B cell (primary cell): Measurements from ENCODE around the gene GCN1. TPM values are rescaled to one million over a fixed set of nuclear protein-coding genes. Genes with fewer than 3 reads are reported as not detected.

ENCODE experiments used
- ATAC-seq: fragments of 200-7000 bp; cut with Tn5 transposase; one replicate; pipeline ENCODE4 v1.10.0; 2021; ENCODE audit warnings: low read depth, mild to moderate bottlenecking, moderate number of reproducible peaks, moderate library complexity
- CTCF ChIA-PET: fragments of 350-600 bp; sonication (Branson Sonifier 250); formaldehyde crosslinking; loops from one replicate; lab custom pipeline; 2021; ENCODE audit warnings: antibody characterized with exemption, inconsistent platforms; lab: Charles Lee
- POLR2A ChIA-PET: fragments of 350-600 bp; sonication (Branson Sonifier 250); formaldehyde crosslinking; loops from one replicate; lab custom pipeline; 2021; ENCODE audit warnings: antibody characterized with exemption; lab: Charles Lee
- DNase-seq: peaks from one replicate; pipeline ENCODE4 v3.0.0; 2013
- H2AFZ ChIP-seq: 2 replicates; pipeline ENCODE4 v1.6.1; 2012; ENCODE audit warnings: mild to moderate bottlenecking, low read depth, low read length; ENCODE audit not compliant: insufficient read depth, poor library complexity, severe bottlenecking
- H3K27ac ChIP-seq, 2 donors: 1 replicate in 1 of 2; 2 replicates in 1 of 2; pipeline ENCODE4 v1.5.1; 2012 to 2013; ENCODE audit warnings: low read length in 2 of 2, mild to moderate bottlenecking in 2 of 2, moderate library complexity in 1 of 2
- H3K27me3 ChIP-seq, 4 experiments: fragments of 200-600 bp in 1 of 4; sonication (generic) in 1 of 4; replicated peaks in 1 of 4; 1 replicate in 2 of 4; 2 replicates in 2 of 4; pipeline versions ENCODE4 v1.6.1 to v1.7.0; 2013 to 2016; ENCODE audit warnings: low read length in 3 of 4, mild to moderate bottlenecking in 2 of 4, mixed read lengths in 1 of 4, moderate library complexity in 1 of 4; ENCODE audit not compliant: insufficient read depth in 4 of 4, control insufficient read depth in 3 of 4; ENCODE audit errors: control extremely low read depth in 1 of 4
- H3K36me3 ChIP-seq, 2 experiments: replicated peaks in 1 of 2; 1 replicate in 1 of 2; 2 replicates in 1 of 2; pipeline versions ENCODE4 v1.6.1 to v1.7.1; 2013; ENCODE audit warnings: low read length in 1 of 2; ENCODE audit not compliant: insufficient read depth in 2 of 2, control insufficient read depth in 1 of 2; ENCODE audit errors: control extremely low read depth in 1 of 2, extremely low read depth in 1 of 2
- H3K4me1 ChIP-seq, 2 donors: fragments of 200-600 bp in 1 of 2; sonication (generic) in 1 of 2; 1 replicate in 1 of 2; 2 replicates in 1 of 2; pipeline versions ENCODE4 v1.5.1 to v1.6.1; 2013 to 2017; ENCODE audit warnings: low read length in 2 of 2; ENCODE audit not compliant: control insufficient read depth in 2 of 2, insufficient read depth in 2 of 2
- H3K4me2 ChIP-seq: replicated peaks from 2 replicates; pipeline ENCODE3; 2012; ENCODE audit warnings: mild to moderate bottlenecking, low read depth, low read length; ENCODE audit not compliant: poor library complexity, severe bottlenecking
- H3K4me3 ChIP-seq, 5 experiments: fragments of 200-600 bp in 1 of 5; sonication (generic) in 1 of 5; 1 replicate in 3 of 5; 2 replicates in 2 of 5; pipeline versions ENCODE4 v1.5.1 to v1.7.0; 2011 to 2016; ENCODE audit warnings: low read length in 4 of 5, mild to moderate bottlenecking in 4 of 5, low read depth in 2 of 5, control low read depth in 1 of 5, moderate library complexity in 1 of 5; ENCODE audit not compliant: insufficient read depth in 1 of 5; ENCODE audit errors: control extremely low read depth in 1 of 5, extremely low read depth in 1 of 5
- H3K79me2 ChIP-seq: fragments of 200-600 bp; sonication (generic); one replicate; pipeline ENCODE4 v1.6.0; 2016; ENCODE audit warnings: low read length; ENCODE audit not compliant: control insufficient read depth, insufficient read depth
- H3K9ac ChIP-seq: fragments of 200-600 bp; sonication (generic); 2 replicates; pipeline ENCODE4 v1.6.1; 2017; ENCODE audit warnings: mild to moderate bottlenecking, low read length, moderate library complexity
- H3K9me3 ChIP-seq, 3 donors: one replicate each; pipeline versions ENCODE4 v1.6.1 to v1.7.1; 2013; ENCODE audit warnings: low read length in 2 of 3; ENCODE audit not compliant: control insufficient read depth in 2 of 3, insufficient read depth in 1 of 3; ENCODE audit errors: control extremely low read depth in 1 of 3
- H4K20me1 ChIP-seq: 2 replicates; pipeline ENCODE4 v1.6.0; 2012; ENCODE audit warnings: mild to moderate bottlenecking, low read length; ENCODE audit not compliant: insufficient read depth, control insufficient read depth, poor library complexity, severe bottlenecking
- H3K27ac Mint-ChIP-seq: one replicate; pipeline ENCODE4 v1.8.0; 2021; ENCODE audit warnings: mixed read lengths
- H3K27me3 Mint-ChIP-seq: one replicate; pipeline ENCODE4 v1.8.0; 2021; ENCODE audit warnings: mixed read lengths
- H3K4me1 Mint-ChIP-seq: one replicate; pipeline ENCODE4 v1.8.0; 2021; ENCODE audit warnings: mixed read lengths
- H3K4me3 Mint-ChIP-seq: one replicate; pipeline ENCODE4 v1.8.0; 2021; ENCODE audit warnings: mixed read lengths
- H3K9me3 Mint-ChIP-seq: one replicate; pipeline ENCODE4 v1.8.0; 2022; ENCODE audit warnings: mixed read lengths; ENCODE audit not compliant: insufficient read depth
- CTCF ChIP-seq: fragments of 200-600 bp; IDR thresholded peaks from one replicate; pipeline ENCODE4 v1.8.0; 2022; ENCODE audit warnings: antibody characterized with exemption, mild to moderate bottlenecking
- EZH2 ChIP-seq: IDR thresholded peaks from 2 replicates; pipeline ENCODE4 v1.6.1; 2012; ENCODE audit warnings: borderline replicate concordance, low read depth, mild to moderate bottlenecking, moderate library complexity, low read length; ENCODE audit not compliant: insufficient read depth, poor library complexity, severe bottlenecking
- WGBS: methylation state at CpG from one replicate; pipeline ENCODE4 v1.1.5; 2013; ENCODE audit warnings: missing lambda C conversion rate; ENCODE audit not compliant: insufficient coverage; 5-methylcytosine and 5-hydroxymethylcytosine counted together
- intact Hi-C: fragments of 100-400 bp; cut with micrococcal nuclease; formaldehyde crosslinking; loops from one replicate; pipeline ENCODE4 v1.10.0; 2022
- polyA plus RNA-seq: library from polyadenylated mRNA; depleted of rRNA; stranded (reverse); fragments of >200 nt; gene quantifications from 2 replicates; pipeline ENCODE4 v1.2.3, GENCODE V29; 2012
- total RNA-seq, 2 donors: library from RNA; stranded (reverse); fragments of 120-200 nt in 1 of 2; gene quantifications; 1 replicate in 1 of 2; 2 replicates in 1 of 2; pipeline versions ENCODE4 v1.2.3 to v1.2.4, GENCODE V29; 2013 to 2022

Gene GCN1
- total and polyA plus RNA-seq, 2 donors (not counting 1 experiment from before 2014, with no cell fraction given) = 41.3 to 127 TPM

GRCh38 chr12:120211243-120211903, 16.9 kb upstream of the GCN1 start:
- Histone ChIP-seq H3K9ac (no peak overlapping the region), H4K20me1 (no peaks in the 10 kb centered on the region), H3K4me1 (no peaks in the 10 kb centered on the region), H3K36me3 (peaks cover 0 to 11% of the 10 kb centered on the region in 2 experiments), H2AFZ (no peak overlapping the region), H3K4me3 (no peak overlapping the region), H3K9me3 (no peaks in the 10 kb centered on the region), H3K27me3 (no peaks in the 10 kb centered on the region), H3K4me2 (no peak overlapping the region), H3K27ac (no peak overlapping the region), H3K79me2 (no peaks in the 10 kb centered on the region)
- intact Hi-C loops = no loop called here
- Mint-ChIP-seq H3K4me1 (no peaks in the 10 kb centered on the region), H3K9me3 (no peaks in the 10 kb centered on the region), H3K4me3 (no peak overlapping the region), H3K27me3 (no peaks in the 10 kb centered on the region), H3K27ac (no peak overlapping the region)
- no peak for DNase-seq
- 100% methylated on average over 2 of the region's 12 CpGs for WGBS
- POLR2A ChIA-PET = no interaction called here
- no peak for ATAC-seq
- TF ChIP-seq CTCF (no peak), EZH2 (no peak)
- CTCF ChIA-PET = interaction anchor here (1.7 kb wide), 1 partner anchor 16 kb away, joined by 6 read pairs; no protein-coding TSS in a partner anchor

GRCh38 chr12:120209851-120210250, 15.3 kb upstream of the GCN1 start:
- H3K4me3 Mint-ChIP-seq = no peak overlapping the region
- Histone ChIP-seq H3K27ac (no peak overlapping the region), H4K20me1 (no peaks in the 10 kb centered on the region), H3K36me3 (peaks cover 0 to 11% of the 10 kb centered on the region in 2 experiments), H3K79me2 (no peaks in the 10 kb centered on the region), H3K9ac (no peak overlapping the region), H3K4me3 (no peak overlapping the region), H3K27me3 (no peaks in the 10 kb centered on the region), H2AFZ (no peak overlapping the region), H3K4me2 (no peak overlapping the region), H3K9me3 (no peaks in the 10 kb centered on the region), H3K4me1 (no peaks in the 10 kb centered on the region)
- no peak overlapping the region for H3K27ac Mint-ChIP-seq
- CTCF ChIA-PET = interaction anchor here (1.7 kb wide), 1 partner anchor 18 kb away, joined by 6 read pairs; no protein-coding TSS in a partner anchor
- WGBS = 99% methylated on average over 12 of the region's 13 CpGs
- TF ChIP-seq EZH2 (no peak), CTCF (no peak)
- no peak for ATAC-seq
- H3K9me3 Mint-ChIP-seq = no peaks in the 10 kb centered on the region
- H3K4me1 Mint-ChIP-seq = no peaks in the 10 kb centered on the region
- no peak for DNase-seq
- POLR2A ChIA-PET = no interaction called here
- no peaks in the 10 kb centered on the region for H3K27me3 Mint-ChIP-seq
- intact Hi-C loops = no loop called here
